Mammary epithelial cell (primary cell): ENCODE results near the gene ARHGAP42.

Source experiments
- CTCF ChIP-seq, 2 donors: IDR thresholded peaks in 1 of 2; conservative IDR thresholded peaks in 1 of 2; 2 replicates each; pipeline ENCODE4 v1.5.1; 2011 to 2012; ENCODE audit warnings: inconsistent platforms in 2 of 2, low read length in 2 of 2, mild to moderate bottlenecking in 2 of 2, control low read depth in 1 of 2, low read depth in 1 of 2; ENCODE audit not compliant: insufficient read depth in 1 of 2; ENCODE audit errors: extremely low read depth in 1 of 2
- EZH2 ChIP-seq: IDR thresholded peaks from 2 replicates; pipeline ENCODE4 v1.6.1; 2012; ENCODE audit warnings: low read length, inconsistent platforms, borderline replicate concordance

GRCh38 chr11:100872951-100873740, 186.1 kb downstream of the ARHGAP42 start:
- no peak for TF ChIP-seq CTCF (conservative IDR thresholded peaks at IDR 0.05 in 1 of 2, IDR thresholded peaks at IDR 0.05 in 1 of 2; ENCODE audit: extremely low read depth in 1 of 2, insufficient read depth in 1 of 2, low read depth in 1 of 2, low read length in 2 of 2)
- TF ChIP-seq EZH2: no peak
